Measurements from ENCODE around the gene CNTNAP1. TPM values are rescaled to one million over a fixed set of nuclear protein-coding genes. Genes with fewer than 3 reads are reported as not detected.

The CNTNAP1 gene
- total and polyA plus RNA-seq, 10 of the 15 experiments (the other 5 are each of a cell fraction or from before 2014, with no cell fraction given): 0.95 to 29.9 (median 10.4) TPM

DNA sequence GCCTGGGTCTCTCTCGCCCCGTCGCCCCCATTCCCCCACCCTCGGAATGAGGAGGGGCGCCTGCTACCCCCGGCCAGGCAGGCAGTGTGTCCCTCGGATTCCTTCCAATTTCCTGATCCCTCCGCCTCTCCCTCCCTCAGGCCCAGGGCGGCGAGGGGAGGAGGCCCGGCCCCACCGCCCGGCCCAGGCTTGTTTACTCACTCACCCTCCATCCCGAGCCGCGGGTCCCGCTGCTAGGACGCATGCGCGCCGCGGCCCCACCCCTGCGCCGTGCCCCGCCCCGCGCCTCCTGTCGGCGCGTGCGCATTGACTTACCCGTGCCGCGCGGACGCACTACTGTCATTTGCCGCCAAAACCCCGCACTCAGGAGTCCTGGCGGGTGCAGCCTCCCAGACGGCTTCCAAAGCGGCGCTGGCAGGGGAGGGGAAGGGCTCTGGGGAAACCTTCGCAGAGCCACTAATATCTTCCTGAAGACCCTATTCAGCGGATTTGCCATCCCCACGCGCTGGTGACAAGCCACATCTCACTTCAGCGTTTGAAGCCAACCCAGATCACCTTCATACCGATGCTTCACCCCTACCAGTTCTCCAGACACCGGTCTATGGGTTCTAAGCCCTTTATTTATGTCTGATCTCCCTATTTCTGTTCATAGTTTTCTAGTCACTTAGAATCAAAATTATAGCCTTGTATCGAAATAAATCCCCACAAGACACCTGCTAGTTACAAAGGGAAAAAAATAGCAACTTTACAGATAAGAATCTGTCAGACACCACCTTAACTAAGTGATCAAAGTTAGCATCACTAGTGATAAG lies 62.7 kb downstream of the CNTNAP1 start, which contains the start of gene EZH1 (continued):
- TF ChIP-seq, protein P1, sequence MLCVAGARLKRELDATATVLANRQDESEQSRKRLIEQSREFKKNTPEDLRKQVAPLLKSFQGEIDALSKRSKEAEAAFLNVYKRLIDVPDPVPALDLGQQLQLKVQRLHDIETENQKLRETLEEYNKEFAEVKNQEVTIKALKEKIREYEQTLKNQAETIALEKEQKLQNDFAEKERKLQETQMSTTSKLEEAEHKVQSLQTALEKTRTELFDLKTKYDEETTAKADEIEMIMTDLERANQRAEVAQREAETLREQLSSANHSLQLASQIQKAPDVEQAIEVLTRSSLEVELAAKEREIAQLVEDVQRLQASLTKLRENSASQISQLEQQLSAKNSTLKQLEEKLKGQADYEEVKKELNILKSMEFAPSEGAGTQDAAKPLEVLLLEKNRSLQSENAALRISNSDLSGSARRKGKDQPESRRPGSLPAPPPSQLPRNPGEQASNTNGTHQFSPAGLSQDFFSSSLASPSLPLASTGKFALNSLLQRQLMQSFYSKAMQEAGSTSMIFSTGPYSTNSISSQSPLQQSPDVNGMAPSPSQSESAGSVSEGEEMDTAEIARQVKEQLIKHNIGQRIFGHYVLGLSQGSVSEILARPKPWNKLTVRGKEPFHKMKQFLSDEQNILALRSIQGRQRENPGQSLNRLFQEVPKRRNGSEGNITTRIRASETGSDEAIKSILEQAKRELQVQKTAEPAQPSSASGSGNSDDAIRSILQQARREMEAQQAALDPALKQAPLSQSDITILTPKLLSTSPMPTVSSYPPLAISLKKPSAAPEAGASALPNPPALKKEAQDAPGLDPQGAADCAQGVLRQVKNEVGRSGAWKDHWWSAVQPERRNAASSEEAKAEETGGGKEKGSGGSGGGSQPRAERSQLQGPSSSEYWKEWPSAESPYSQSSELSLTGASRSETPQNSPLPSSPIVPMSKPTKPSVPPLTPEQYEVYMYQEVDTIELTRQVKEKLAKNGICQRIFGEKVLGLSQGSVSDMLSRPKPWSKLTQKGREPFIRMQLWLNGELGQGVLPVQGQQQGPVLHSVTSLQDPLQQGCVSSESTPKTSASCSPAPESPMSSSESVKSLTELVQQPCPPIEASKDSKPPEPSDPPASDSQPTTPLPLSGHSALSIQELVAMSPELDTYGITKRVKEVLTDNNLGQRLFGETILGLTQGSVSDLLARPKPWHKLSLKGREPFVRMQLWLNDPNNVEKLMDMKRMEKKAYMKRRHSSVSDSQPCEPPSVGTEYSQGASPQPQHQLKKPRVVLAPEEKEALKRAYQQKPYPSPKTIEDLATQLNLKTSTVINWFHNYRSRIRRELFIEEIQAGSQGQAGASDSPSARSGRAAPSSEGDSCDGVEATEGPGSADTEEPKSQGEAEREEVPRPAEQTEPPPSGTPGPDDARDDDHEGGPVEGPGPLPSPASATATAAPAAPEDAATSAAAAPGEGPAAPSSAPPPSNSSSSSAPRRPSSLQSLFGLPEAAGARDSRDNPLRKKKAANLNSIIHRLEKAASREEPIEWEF (IDR thresholded peaks at IDR 0.05; ENCODE audit: insufficient replicate concordance, low read depth, low read length): no peak
- TF ChIP-seq YY1 (IDR thresholded peaks at IDR 0.05; ENCODE audit: low read depth, low read length) (peak; percentile 39; the same call in 1 of the 2 replicates), CHD2 (IDR thresholded peaks at IDR 0.05; ENCODE audit: borderline replicate concordance, low read depth, low read length) (0 out of 2 replicates have a peak, but pooled peaks have one; percentile 24), BHLHE40 (IDR thresholded peaks at IDR 0.05; ENCODE audit: borderline replicate concordance in 1 of 2, low read depth in 2 of 2, low read length in 1 of 2) (peak; percentile 80 to 91; a peak in 3 of 4 replicates), SIN3A (IDR thresholded peaks at IDR 0.05; ENCODE audit: low read depth, low read length) (peak; percentile 53; the same call in 1 of the 2 replicates), POLR2AphosphoS2 (IDR thresholded peaks at IDR 0.05; ENCODE audit: low read depth, low read length) (0 out of 2 replicates have a peak, but pooled peaks have one; percentile 65), IKZF2 (IDR thresholded peaks at IDR 0.05) (peak in 1 of 2 experiments; percentile 20; a peak in 1 of 4 replicates)
- TF ChIP-seq, protein P2, sequence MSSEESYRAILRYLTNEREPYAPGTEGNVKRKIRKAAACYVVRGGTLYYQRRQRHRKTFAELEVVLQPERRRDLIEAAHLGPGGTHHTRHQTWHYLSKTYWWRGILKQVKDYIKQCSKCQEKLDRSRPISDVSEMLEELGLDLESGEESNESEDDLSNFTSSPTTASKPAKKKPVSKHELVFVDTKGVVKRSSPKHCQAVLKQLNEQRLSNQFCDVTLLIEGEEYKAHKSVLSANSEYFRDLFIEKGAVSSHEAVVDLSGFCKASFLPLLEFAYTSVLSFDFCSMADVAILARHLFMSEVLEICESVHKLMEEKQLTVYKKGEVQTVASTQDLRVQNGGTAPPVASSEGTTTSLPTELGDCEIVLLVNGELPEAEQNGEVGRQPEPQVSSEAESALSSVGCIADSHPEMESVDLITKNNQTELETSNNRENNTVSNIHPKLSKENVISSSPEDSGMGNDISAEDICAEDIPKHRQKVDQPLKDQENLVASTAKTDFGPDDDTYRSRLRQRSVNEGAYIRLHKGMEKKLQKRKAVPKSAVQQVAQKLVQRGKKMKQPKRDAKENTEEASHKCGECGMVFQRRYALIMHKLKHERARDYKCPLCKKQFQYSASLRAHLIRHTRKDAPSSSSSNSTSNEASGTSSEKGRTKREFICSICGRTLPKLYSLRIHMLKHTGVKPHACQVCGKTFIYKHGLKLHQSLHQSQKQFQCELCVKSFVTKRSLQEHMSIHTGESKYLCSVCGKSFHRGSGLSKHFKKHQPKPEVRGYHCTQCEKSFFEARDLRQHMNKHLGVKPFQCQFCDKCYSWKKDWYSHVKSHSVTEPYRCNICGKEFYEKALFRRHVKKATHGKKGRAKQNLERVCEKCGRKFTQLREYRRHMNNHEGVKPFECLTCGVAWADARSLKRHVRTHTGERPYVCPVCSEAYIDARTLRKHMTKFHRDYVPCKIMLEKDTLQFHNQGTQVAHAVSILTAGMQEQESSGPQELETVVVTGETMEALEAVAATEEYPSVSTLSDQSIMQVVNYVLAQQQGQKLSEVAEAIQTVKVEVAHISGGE (CRISPR knock-in tag; IDR thresholded peaks at IDR 0.05): no peak
- TF ChIP-seq, protein P3, sequence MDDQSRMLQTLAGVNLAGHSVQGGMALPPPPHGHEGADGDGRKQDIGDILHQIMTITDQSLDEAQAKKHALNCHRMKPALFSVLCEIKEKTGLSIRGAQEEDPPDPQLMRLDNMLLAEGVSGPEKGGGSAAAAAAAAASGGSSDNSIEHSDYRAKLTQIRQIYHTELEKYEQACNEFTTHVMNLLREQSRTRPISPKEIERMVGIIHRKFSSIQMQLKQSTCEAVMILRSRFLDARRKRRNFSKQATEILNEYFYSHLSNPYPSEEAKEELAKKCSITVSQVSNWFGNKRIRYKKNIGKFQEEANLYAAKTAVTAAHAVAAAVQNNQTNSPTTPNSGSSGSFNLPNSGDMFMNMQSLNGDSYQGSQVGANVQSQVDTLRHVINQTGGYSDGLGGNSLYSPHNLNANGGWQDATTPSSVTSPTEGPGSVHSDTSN (IDR thresholded peaks at IDR 0.05; ENCODE audit: insufficient replicate concordance, low read depth, low read length): no peak
- TF ChIP-seq, protein P4, sequence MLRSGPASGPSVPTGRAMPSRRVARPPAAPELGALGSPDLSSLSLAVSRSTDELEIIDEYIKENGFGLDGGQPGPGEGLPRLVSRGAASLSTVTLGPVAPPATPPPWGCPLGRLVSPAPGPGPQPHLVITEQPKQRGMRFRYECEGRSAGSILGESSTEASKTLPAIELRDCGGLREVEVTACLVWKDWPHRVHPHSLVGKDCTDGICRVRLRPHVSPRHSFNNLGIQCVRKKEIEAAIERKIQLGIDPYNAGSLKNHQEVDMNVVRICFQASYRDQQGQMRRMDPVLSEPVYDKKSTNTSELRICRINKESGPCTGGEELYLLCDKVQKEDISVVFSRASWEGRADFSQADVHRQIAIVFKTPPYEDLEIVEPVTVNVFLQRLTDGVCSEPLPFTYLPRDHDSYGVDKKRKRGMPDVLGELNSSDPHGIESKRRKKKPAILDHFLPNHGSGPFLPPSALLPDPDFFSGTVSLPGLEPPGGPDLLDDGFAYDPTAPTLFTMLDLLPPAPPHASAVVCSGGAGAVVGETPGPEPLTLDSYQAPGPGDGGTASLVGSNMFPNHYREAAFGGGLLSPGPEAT (IDR thresholded peaks at IDR 0.05; ENCODE audit: low read depth): no peak

Data from GM12878 (cell line).